HG02678 (cell line): ENCODE results near the gene CHSY3.

ENCODE experiments used
- ATAC-seq: cut with Tn5 transposase; IDR thresholded peaks from one replicate; pipeline ENCODE4 v1.9.1; 2021; ENCODE audit warnings: mild to moderate bottlenecking, moderate library complexity; ENCODE audit not compliant: unreplicated experiment

CHSY3 gene

GRCh38 chr5:129945028-129945427 is 40.8 kb downstream of the CHSY3 start:
- no peak for ATAC-seq

GRCh38 chr5:129945774-129946270 is 41.6 kb downstream of the CHSY3 start:
- ATAC-seq = no peak

- no peak for ATAC-seq
Observed at GRCh38 chr5:129951039-129951438, 46.8 kb downstream of the CHSY3 start.

DNA sequence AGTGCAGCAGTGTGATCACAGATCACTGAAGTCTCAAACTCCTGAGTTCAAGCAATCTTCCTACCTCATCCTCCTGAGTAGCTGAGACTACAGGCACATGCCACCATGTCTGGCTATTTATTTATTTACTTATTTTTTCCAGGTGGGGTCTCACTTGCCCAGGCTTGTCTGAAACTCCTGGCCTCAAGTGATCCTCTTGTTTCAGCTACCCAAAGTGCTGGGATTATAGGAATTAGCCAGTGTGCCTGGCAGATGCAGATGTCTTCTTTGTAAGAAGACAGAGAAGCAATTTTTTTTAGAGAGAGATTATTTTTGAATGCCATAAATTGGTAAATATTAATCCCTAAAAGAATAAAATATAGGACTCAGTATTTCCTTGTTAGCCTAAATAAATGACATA is 54.3 kb downstream of the CHSY3 start:
- no peak for ATAC-seq

GRCh38 chr5:129960831-129961230 is 56.6 kb downstream of the CHSY3 start:
- no peak for ATAC-seq

GRCh38 chr5:129962506-129962905 is 58.2 kb downstream of the CHSY3 start:
- no peak for ATAC-seq

DNA sequence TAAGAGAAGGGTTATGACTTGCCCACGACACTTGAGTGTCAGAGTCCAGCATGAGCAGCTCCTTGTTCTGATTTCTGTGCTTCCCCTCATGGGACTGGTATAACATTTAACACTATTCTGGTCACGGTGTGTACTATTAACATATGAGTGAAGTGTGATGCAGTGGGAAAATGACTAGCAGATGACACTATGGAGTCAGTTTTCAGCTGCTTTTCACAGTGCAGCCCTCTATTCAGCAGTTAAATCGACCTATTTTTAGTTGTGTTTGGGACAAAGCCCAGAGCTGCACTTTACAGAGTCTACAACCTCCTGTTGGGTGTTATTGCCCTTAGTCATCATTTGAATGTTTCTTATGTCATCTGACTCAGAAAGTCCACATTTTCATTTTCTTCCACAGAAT is 59.1 kb downstream of the CHSY3 start:
- no peak for ATAC-seq

DNA sequence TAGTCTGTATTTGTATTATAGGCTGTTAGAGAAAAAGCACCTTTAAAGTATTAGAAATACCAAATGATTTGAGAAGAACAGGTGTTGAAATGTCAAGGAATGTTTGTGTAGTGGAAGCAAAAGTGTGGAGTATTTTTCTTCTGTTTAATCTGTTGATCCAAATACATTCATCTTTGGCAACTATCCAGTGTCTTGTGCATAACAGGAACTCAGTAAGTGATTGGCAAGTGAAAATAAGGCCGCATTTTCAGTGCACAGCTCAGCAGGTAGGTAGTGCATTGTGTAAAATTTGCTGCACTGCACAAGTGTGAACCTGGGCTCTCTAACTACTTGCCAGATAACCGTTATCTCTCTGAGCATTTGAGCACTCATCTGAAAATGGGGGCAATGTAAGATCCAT is 61.8 kb downstream of the CHSY3 start:
- no peak for ATAC-seq

GRCh38 chr5:129971714-129972113 is 67.4 kb downstream of the CHSY3 start:
- no peak for ATAC-seq

- no peak for ATAC-seq
Observed at GRCh38 chr5:129972465-129973141, 68.3 kb downstream of the CHSY3 start.

DNA sequence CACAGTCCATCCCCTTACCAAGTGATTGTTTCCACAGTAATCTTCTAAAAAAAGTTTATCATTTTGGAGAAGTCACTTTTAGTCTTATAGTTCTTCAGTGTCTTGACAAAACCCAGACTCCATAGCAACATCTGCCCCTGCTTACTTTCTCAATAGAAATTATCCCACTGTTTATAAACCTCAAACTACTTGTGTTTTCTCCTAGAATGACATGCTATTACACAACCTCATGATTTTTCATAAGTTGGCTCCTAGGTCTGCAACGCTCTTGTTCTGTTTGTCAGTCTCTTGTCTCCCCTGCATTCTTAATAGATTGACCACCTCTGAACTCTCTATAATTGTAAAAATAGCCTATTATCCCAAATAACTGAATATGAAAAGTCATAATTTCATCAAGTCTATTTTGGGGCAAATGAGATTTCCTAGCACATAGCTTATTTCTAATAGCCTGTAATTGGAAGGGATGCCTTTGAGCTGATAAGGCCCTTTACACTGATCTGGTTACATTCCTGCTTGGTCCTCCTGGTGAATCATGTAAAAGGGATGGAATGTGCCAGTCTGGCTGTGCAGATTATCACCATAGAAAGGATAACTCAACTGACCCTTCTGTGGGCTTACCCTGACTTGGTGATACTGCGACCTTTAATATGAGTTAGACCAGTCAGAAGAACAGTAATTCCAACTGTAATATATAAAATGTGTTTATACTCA is 69.6 kb downstream of the CHSY3 start:
- no peak for ATAC-seq

DNA sequence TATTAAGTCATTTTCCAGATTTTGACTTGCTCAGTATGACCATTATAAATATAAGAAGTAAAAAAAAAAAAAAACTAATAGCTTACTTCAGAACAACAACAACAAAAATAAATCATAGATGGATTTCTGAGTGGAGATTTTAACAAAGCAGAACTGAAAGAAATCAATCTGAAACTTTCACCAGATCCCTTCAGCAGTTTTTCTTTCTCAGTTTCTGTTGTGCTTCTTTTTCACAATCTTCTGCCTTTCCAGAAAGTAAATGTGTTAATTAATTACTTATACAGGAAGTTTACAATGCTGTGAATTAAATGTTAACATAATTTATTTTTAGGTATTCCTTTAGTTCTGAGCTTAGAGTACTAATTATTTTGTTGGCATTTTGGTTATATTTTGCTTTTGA is 73.5 kb downstream of the CHSY3 start:
- ATAC-seq = no peak

DNA sequence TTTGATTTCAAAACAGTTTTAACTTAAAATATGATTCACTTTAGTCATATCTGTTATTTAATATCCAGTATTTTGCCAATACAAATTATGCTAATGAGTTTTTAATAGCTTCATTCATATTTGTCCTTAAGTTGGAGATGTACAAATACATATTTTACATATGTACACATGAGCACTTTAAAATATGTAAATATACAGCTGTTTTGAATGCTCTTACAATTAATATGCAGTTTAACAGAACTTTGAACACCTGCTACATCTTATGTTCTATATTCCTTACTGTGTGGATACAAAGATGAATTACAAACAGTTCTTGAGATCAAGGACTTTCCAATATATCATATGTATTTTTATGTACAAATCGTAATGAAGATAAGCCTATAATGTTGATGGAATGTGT is 74.0 kb downstream of the CHSY3 start:
- ATAC-seq = no peak

DNA sequence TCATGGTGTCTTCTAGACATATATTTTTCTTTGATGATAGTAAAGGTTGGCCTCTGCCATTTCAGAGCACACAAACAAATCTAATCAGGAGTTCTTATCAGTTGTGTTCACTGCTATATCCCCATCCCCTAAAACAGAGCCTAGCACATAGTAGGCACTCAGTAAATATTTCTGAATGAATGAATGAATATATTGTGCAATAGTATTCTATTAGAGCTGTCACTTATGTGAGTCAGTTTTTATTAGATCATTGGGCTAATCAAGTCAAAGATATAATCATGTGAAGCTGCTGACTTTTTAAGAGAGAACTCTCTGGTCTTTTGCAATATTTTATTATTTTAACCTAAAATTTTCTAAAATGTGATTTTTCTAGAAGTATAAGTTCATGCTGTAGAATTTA is 84.2 kb downstream of the CHSY3 start:
- ATAC-seq = no peak

DNA sequence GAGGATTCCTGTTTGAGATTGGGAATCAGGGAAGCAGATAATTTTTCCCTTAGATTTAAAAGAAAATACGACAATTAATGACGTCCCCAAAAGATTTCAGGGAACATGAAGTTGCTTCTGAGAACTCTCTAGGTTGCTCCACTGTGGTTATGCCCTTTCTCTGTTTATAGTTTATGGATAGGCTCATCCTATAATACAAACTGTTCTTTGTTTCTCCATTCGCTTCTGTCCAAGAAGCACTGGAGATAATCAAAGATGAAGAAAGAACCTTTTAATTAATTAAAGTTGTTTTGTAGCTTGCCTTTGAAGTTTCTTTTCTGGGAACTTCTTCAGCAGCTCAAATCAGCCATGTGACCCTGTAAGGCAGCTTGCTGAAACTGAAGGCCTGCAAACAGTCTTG is 87.5 kb downstream of the CHSY3 start:
- no peak for ATAC-seq

- ATAC-seq = no peak
Observed at GRCh38 chr5:129996896-129997295, 92.6 kb downstream of the CHSY3 start.

DNA sequence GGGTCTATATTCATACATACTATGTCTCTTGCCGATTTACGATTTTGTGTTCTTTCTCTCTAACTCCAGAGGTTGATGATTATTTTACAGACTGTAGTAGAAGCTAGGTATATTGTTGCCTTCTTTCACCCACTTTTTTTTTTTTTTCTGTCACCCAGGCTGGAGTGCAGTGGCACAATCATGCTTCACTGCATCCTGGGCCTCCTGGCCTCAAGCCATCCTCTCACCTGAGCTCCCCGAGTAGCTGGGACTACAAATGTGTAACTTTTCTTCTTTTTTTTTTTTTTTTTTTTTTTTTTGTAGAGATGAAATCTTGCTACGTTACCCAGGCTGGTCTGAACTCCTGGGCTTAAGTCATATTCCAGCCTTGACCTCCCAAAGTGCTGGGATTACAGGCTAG is 96.2 kb downstream of the CHSY3 start:
- ATAC-seq = no peak

- no peak for ATAC-seq
Observed at GRCh38 chr5:130002183-130002582, 97.9 kb downstream of the CHSY3 start.

GRCh38 chr5:130002876-130003275 is 98.6 kb downstream of the CHSY3 start:
- ATAC-seq = no peak

DNA sequence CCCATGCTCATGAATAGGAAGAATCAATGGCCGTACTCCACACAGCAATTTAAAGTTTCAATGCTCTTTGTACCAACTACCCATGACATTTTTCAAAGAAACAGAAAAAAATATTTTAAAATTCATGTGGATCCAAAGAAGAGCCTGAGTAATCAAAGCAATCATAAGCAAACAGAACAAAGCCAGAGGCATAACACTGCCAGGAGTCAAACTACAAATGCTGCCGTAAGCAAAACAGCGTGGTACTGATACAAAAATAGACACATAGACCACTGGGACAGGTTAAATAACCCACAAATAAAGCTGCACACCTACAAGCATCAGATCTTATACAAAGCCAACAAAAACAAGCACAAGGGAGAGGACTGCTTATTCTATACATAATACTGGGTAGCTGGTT is 107.7 kb downstream of the CHSY3 start:
- ATAC-seq = no peak

DNA sequence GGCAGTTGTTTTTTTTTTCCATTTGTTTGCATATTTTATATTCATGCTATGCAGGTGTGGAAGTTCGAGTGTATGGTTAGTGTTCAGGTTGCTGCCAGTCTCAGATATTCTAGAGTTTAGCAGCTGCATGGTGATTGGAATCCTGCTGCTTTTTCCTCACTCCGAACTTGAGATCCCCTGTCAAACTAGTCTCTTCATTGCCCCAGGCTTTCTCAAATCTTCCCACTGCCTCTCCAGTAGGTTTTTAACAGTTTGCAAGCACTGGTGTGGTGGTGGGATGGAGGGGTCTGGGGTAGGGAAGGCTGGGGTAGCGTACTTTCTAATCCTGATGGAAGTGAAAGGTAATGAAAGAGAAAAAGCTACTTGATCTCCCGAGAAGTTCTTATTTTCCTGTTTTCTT is 112.9 kb downstream of the CHSY3 start:
- no peak for ATAC-seq

DNA sequence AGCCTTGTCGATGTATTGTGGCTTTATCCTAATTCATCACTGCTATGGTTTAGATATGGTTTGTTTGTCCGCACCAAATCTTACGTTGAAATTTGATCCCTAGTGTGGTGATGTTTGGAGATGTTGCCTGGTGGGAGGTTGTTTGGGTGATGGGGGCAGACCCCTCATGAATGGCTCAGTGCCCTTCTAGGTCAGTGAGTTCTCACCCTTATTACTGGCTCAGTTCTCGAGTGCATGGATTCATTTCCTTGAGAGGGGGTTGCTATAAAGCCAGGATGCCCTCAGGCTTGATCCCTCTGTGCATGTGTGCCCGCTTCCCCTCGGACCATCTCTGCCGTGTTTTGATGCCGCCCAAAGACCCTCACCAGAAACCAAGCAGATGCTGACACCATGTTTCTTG is 114.4 kb downstream of the CHSY3 start:
- ATAC-seq = no peak

GRCh38 chr5:130021000-130021399 is 116.7 kb downstream of the CHSY3 start:
- ATAC-seq = no peak
